ENCODE results near the gene XPO1.

Gene XPO1

GRCh38 chr2:61431345-61431744, 106.8 kb downstream of the XPO1 start:
- DNase-seq (ENCODE audit: low spot score), result no peak

Data from AG20443 (cell line).